Upper lobe of left lung (tissue), 6 donors: Measurements from ENCODE around the gene ARHGAP24. TPM values are rescaled to one million over a fixed set of nuclear protein-coding genes. Genes with fewer than 3 reads are reported as not detected.

Source experiments
- ATAC-seq, 2 donors: fragments of 200-7000 bp; cut with Tn5 transposase; one replicate each; pipeline ENCODE4 v1.9.1; 2022; ENCODE audit warnings: mild to moderate bottlenecking in 2 of 2, moderate library complexity in 2 of 2; ENCODE audit not compliant: low FRiP score in 2 of 2
- DNase-seq, 2 donors: peaks; one replicate each; pipeline ENCODE4 v3.0.0-alpha.2; 2019 to 2020
- H3K27ac ChIP-seq, 4 donors: fragments of 200-600 bp; sonication (generic); one replicate each; pipeline ENCODE4 v1.5.1; 2016 to 2019
- H3K27me3 ChIP-seq, 4 donors: fragments of 200-600 bp; sonication (generic); one replicate each; pipeline ENCODE4 v1.5.1; 2017 to 2019
- H3K36me3 ChIP-seq, 4 donors: fragments of 200-600 bp; sonication (generic); one replicate each; pipeline ENCODE4 v1.5.1; 2016 to 2019
- H3K4me1 ChIP-seq, 4 donors: fragments of 200-600 bp; sonication (generic); one replicate each; pipeline ENCODE4 v1.5.1; 2018 to 2019
- H3K4me3 ChIP-seq, 4 donors: fragments of 200-600 bp; sonication (generic); one replicate each; pipeline ENCODE4 v1.5.1; 2017 to 2019; ENCODE audit warnings: mild to moderate bottlenecking in 2 of 4, moderate library complexity in 1 of 4
- H3K9me3 ChIP-seq, 4 donors: fragments of 200-600 bp; sonication (generic); one replicate each; pipeline ENCODE4 v1.5.1; 2018 to 2019
- CTCF ChIP-seq, 6 experiments: fragments of 450-650 bp in 4 of 6; fragments of 200-600 bp in 2 of 6; sonication (generic) in 2 of 6; IDR thresholded peaks; one replicate each; pipeline ENCODE4 v1.5.1; 2016 to 2019; ENCODE audit warnings: antibody characterized with exemption in 6 of 6
- EP300 ChIP-seq, 4 donors: sonication (generic); formaldehyde crosslinking; IDR thresholded peaks; one replicate each; pipeline ENCODE4 v1.5.1; 2017; ENCODE audit warnings: antibody characterized with exemption in 4 of 4, control low read depth in 2 of 4
- POLR2A ChIP-seq, 4 donors: fragments of 450-650 bp; IDR thresholded peaks; one replicate each; pipeline ENCODE4 v1.5.1; 2016 to 2017; ENCODE audit warnings: antibody characterized with exemption in 4 of 4, mild to moderate bottlenecking in 2 of 4
- POLR2AphosphoS5 ChIP-seq, 2 donors: sonication (generic); formaldehyde crosslinking; IDR thresholded peaks; one replicate each; pipeline ENCODE4 v1.5.1; 2017; ENCODE audit warnings: antibody characterized with exemption in 2 of 2
- WGBS, 2 donors: methylation state at CpG; one replicate each; pipeline ENCODE4 v1.1.5; 2017 to 2018; 5-methylcytosine and 5-hydroxymethylcytosine counted together
- total RNA-seq, 6 donors: library from RNA; depleted of rRNA in 4 of 6; stranded (reverse); fragments of >200 nt in 4 of 6; gene quantifications; one replicate each; pipeline versions ENCODE4 v1.1.0 to v1.2.1, GENCODE V29; 2016 to 2021
- donor health status: DM: no; HTN: no; CAD: no; lungs with moderate emphysema.
- donor health status: DM: no; HTN: yes; CAD: no; lungs with severe emphysema.

ARHGAP24 gene
- total RNA-seq, 6 donors from 2014 or later = 26.4 to 92.2 (median 52.4) TPM

GRCh38 chr4:85720735-85721134, 245.8 kb downstream of the ARHGAP24 start:
- H3K4me3 ChIP-seq = no peak overlapping the region
- no peak overlapping the region for H3K27ac ChIP-seq
- H3K27me3 ChIP-seq = no peaks in the 10 kb centered on the region
- no peak for DNase-seq
- WGBS, 2 donors = 59 to 67% methylated on average over 3 of the region's 3 CpGs
- no peaks in the 10 kb centered on the region for H3K9me3 ChIP-seq
- TF ChIP-seq POLR2A (IDR thresholded peaks at IDR 0.05) (no peak), POLR2AphosphoS5 (IDR thresholded peaks at IDR 0.05) (no peak), CTCF (IDR thresholded peaks at IDR 0.05) (no peak), EP300 (IDR thresholded peaks at IDR 0.05) (no peak)
- H3K36me3 ChIP-seq = no peaks in the 10 kb centered on the region
- no peak for ATAC-seq
- peaks cover 5 to 12% (median 9%) of the 10 kb centered on the region in 4 donors for H3K4me1 ChIP-seq

GRCh38 chr4:85722401-85722800, 247.5 kb downstream of the ARHGAP24 start:
- Histone ChIP-seq H3K4me3 (no peak overlapping the region), H3K36me3 (no peaks in the 10 kb centered on the region), H3K27me3 (no peaks in the 10 kb centered on the region), H3K27ac (no peak overlapping the region), H3K4me1 (peaks cover 5 to 21% (median 12%) of the 10 kb centered on the region in 4 donors), H3K9me3 (no peaks in the 10 kb centered on the region)
- no peak for TF ChIP-seq CTCF (IDR thresholded peaks at IDR 0.05)
- no peak for TF ChIP-seq POLR2A (IDR thresholded peaks at IDR 0.05)
- no peak for TF ChIP-seq EP300 (IDR thresholded peaks at IDR 0.05)
- TF ChIP-seq POLR2AphosphoS5 (IDR thresholded peaks at IDR 0.05) = no peak
- no peak for ATAC-seq
- WGBS, 2 donors = 94 to 95% methylated on average over 3 of the region's 3 CpGs
- no peak for DNase-seq

- peaks cover 5 to 21% (median 12%) of the 10 kb centered on the region in 4 donors for H3K4me1 ChIP-seq
- no peak overlapping the region for H3K4me3 ChIP-seq
- no peak overlapping the region for H3K27ac ChIP-seq
- H3K9me3 ChIP-seq = no peaks in the 10 kb centered on the region
- TF ChIP-seq EP300 (IDR thresholded peaks at IDR 0.05) (no peak), POLR2A (IDR thresholded peaks at IDR 0.05) (no peak), CTCF (IDR thresholded peaks at IDR 0.05) (no peak)
- no peaks in the 10 kb centered on the region for H3K27me3 ChIP-seq
- no peaks in the 10 kb centered on the region for H3K36me3 ChIP-seq
- 85 to 90% methylated on average over 2 of the region's 2 CpGs for WGBS, 2 donors
- DNase-seq (no peak), ATAC-seq (no peak)
Measured at GRCh38 chr4:85722807-85723206, 247.9 kb downstream of the ARHGAP24 start.

- Histone ChIP-seq H3K36me3 (no peaks in the 10 kb centered on the region), H3K9me3 (no peaks in the 10 kb centered on the region), H3K4me1 (peaks cover 5 to 21% (median 12%) of the 10 kb centered on the region in 4 donors), H3K4me3 (no peak overlapping the region), H3K27me3 (no peaks in the 10 kb centered on the region), H3K27ac (peak overlapping the region; percentile 73 to 81 (median 78))
- ATAC-seq (peak; percentile 19 to 38), DNase-seq (no peak)
- 68% methylated on average over 3 of the region's 3 CpGs for WGBS, 2 donors
- TF ChIP-seq POLR2AphosphoS5 (IDR thresholded peaks at IDR 0.05) = no peak
- no peak for TF ChIP-seq EP300 (IDR thresholded peaks at IDR 0.05)
- TF ChIP-seq CTCF (IDR thresholded peaks at IDR 0.05) = no peak
Measured at GRCh38 chr4:85724791-85725563, 250.0 kb downstream of the ARHGAP24 start.

- no peaks in the 10 kb centered on the region for H3K27me3 ChIP-seq
- H3K9me3 ChIP-seq = no peaks in the 10 kb centered on the region
- ATAC-seq (peak; percentile 26 to 86), DNase-seq (peak in 1 of 2 donors; percentile 50)
- peaks cover 5 to 21% (median 12%) of the 10 kb centered on the region in 4 donors for H3K4me1 ChIP-seq
- H3K36me3 ChIP-seq = no peaks in the 10 kb centered on the region
- H3K27ac ChIP-seq = peak overlapping the region; percentile 73 to 81 (median 78)
- H3K4me3 ChIP-seq = no peak overlapping the region
- TF ChIP-seq EP300 (IDR thresholded peaks at IDR 0.05) = peak in 1 of 4 donors; percentile 3
- peak in 1 of 2 donors; percentile 45 for TF ChIP-seq POLR2AphosphoS5 (IDR thresholded peaks at IDR 0.05)
- TF ChIP-seq CTCF (IDR thresholded peaks at IDR 0.05) = no peak
- WGBS, 2 donors = 40 to 42% methylated on average over 2 of the region's 2 CpGs
Measured at GRCh38 chr4:85725721-85726170, 250.8 kb downstream of the ARHGAP24 start.
